Measurements from ENCODE around the gene TRPM3. TPM values are rescaled to one million over a fixed set of nuclear protein-coding genes. Genes with fewer than 3 reads are reported as not detected.

The TRPM3 gene
- total RNA-seq, 1 experiment from 2014 or later: not detected

DNA sequence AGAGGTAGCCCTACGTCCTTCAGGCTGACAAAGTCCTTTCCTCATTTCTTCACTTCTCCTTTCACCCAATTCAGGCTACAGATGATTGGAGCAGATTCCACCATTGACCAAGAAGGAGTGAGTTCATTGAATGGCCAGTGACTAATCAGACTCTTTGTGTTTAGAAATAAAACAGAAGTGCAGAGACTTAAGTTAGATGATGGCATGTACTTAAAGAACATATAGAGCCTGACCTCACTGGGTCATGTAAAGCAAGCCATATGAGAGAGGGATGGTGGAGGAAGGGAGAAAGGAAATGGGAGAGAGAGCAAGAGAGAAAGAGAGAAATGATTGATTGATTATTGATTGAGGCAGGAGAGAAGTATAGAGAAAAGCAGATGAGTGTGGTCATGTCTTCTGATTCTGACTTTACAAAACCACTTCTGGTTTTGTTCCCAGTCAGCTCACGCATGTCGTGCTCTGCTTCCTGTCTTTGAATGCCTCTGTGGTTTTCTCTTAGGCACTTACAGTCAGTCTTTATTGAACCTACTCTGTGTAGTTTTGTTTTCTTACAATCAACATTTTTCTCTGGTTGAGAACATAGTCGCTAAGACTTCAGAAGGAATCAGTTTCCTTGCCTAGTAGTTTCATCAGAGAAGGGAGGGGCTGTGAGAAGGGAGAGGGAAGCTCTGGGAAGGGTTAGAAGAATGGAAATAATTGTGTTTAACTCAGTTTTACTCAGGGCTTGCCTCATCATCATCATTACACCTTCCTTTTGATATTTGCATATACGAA lies 557.8 kb downstream of the TRPM3 start:
- ChIA-PET POLR2A (no interaction called here), CTCF (interaction anchor here (1.7 kb wide), 1 partner anchor 39 kb away, joined by 3 read pairs; no protein-coding TSS in a partner anchor)
- no peak for TF ChIP-seq SIN3A (IDR thresholded peaks at IDR 0.05; ENCODE audit: borderline replicate concordance, insufficient read depth, low read depth, low read length)
- TF ChIP-seq, protein P1, sequence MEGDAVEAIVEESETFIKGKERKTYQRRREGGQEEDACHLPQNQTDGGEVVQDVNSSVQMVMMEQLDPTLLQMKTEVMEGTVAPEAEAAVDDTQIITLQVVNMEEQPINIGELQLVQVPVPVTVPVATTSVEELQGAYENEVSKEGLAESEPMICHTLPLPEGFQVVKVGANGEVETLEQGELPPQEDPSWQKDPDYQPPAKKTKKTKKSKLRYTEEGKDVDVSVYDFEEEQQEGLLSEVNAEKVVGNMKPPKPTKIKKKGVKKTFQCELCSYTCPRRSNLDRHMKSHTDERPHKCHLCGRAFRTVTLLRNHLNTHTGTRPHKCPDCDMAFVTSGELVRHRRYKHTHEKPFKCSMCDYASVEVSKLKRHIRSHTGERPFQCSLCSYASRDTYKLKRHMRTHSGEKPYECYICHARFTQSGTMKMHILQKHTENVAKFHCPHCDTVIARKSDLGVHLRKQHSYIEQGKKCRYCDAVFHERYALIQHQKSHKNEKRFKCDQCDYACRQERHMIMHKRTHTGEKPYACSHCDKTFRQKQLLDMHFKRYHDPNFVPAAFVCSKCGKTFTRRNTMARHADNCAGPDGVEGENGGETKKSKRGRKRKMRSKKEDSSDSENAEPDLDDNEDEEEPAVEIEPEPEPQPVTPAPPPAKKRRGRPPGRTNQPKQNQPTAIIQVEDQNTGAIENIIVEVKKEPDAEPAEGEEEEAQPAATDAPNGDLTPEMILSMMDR (IDR thresholded peaks at IDR 0.05): no peak
- TF ChIP-seq TCF7L2 (IDR thresholded peaks at IDR 0.05; ENCODE audit: low read depth, low read length): no peak
- TF ChIP-seq REST (IDR thresholded peaks at IDR 0.05; ENCODE audit: insufficient read depth in 1 of 2, low read depth in 2 of 2, low read length in 1 of 2): no peak
- no peak for TF ChIP-seq POLR2AphosphoS5 (IDR thresholded peaks at IDR 0.05; ENCODE audit: low read depth, low read length)
- Histone ChIP-seq H3K4me3 (ENCODE audit: low read depth in 2 of 2, low read length in 2 of 2) (no peak overlapping the region), H3K36me3 (ENCODE audit: control insufficient read depth, insufficient read depth, low read length) (no peaks in the 10 kb centered on the region), H3K9me3 (ENCODE audit: control insufficient read depth, insufficient read depth, low read depth, low read length) (no peaks in the 10 kb centered on the region), H3K27ac (ENCODE audit: low read length) (no peak overlapping the region), H3K27me3 (ENCODE audit: control insufficient read depth, insufficient read depth, low read length) (no peaks in the 10 kb centered on the region), H3K4me1 (ENCODE audit: control insufficient read depth, insufficient read depth, low read length) (no peaks in the 10 kb centered on the region)
- in situ Hi-C loops (cut with HindIII; ENCODE audit: low pct_unique_long_range_greater_than_20kb, low sequenced_read_pairs): no loop called here
- DNase-seq (ENCODE audit: low read depth, low spot score) (no peak), ATAC-seq (no peak)
- intact Hi-C loops (cut with micrococcal nuclease; ENCODE audit: unreplicated experiment): no loop called here
- BruUV-seq (replicated peaks): no TSS peak

GRCh38 chr9:70563010-70563409 lies 558.4 kb downstream of the TRPM3 start:
- ChIA-PET CTCF (no interaction called here), POLR2A (no interaction called here)
- intact Hi-C loops (cut with micrococcal nuclease; ENCODE audit: unreplicated experiment) (no loop called here), in situ Hi-C loops (cut with HindIII; ENCODE audit: low pct_unique_long_range_greater_than_20kb, low sequenced_read_pairs) (no loop called here)
- Histone ChIP-seq H3K36me3 (ENCODE audit: control insufficient read depth, insufficient read depth, low read length) (no peaks in the 10 kb centered on the region), H3K27me3 (ENCODE audit: control insufficient read depth, insufficient read depth, low read length) (no peaks in the 10 kb centered on the region), H3K4me1 (ENCODE audit: control insufficient read depth, insufficient read depth, low read length) (no peaks in the 10 kb centered on the region), H3K4me3 (ENCODE audit: low read depth in 2 of 2, low read length in 2 of 2) (no peak overlapping the region), H3K27ac (ENCODE audit: low read length) (no peak overlapping the region), H3K9me3 (ENCODE audit: control insufficient read depth, insufficient read depth, low read depth, low read length) (no peaks in the 10 kb centered on the region)
- BruUV-seq (replicated peaks): no TSS peak
- DNase-seq (ENCODE audit: low read depth, low spot score) (no peak), ATAC-seq (no peak)
- TF ChIP-seq SIN3A (IDR thresholded peaks at IDR 0.05; ENCODE audit: borderline replicate concordance, insufficient read depth, low read depth, low read length) (no peak), POLR2AphosphoS5 (IDR thresholded peaks at IDR 0.05; ENCODE audit: low read depth, low read length) (no peak), REST (IDR thresholded peaks at IDR 0.05; ENCODE audit: insufficient read depth in 1 of 2, low read depth in 2 of 2, low read length in 1 of 2) (no peak), TCF7L2 (IDR thresholded peaks at IDR 0.05; ENCODE audit: low read depth, low read length) (no peak)
- TF ChIP-seq, protein P1 (IDR thresholded peaks at IDR 0.05): no peak

Measured in Panc1 (cell line).